H9 (cell line): ENCODE results near the gene ZNF618. TPM values are rescaled to one million over a fixed set of nuclear protein-coding genes. Genes with fewer than 3 reads are reported as not detected.

Experiments
- DNase-seq: peaks from one replicate; pipeline ENCODE4 v3.0.0-alpha.2; 2017
- H2AFZ ChIP-seq: one replicate; pipeline ENCODE4 v1.6.1; 2013; ENCODE audit warnings: mild to moderate bottlenecking, low read length, control low read depth, moderate library complexity
- H2AK5ac ChIP-seq: 2 replicates; pipeline ENCODE4 v1.6.1; 2013; ENCODE audit warnings: low read length, control low read depth, mixed read lengths; ENCODE audit not compliant: insufficient read length
- H2BK120ac ChIP-seq: one replicate; pipeline ENCODE4 v1.6.1; 2013; ENCODE audit warnings: low read depth, mild to moderate bottlenecking, low read length, control low read depth, inconsistent platforms; ENCODE audit not compliant: poor library complexity, severe bottlenecking
- H2BK12ac ChIP-seq: 2 replicates; pipeline ENCODE4 v1.6.1; 2013; ENCODE audit warnings: low read length, control low read depth, mixed read lengths, low read depth; ENCODE audit not compliant: insufficient read length
- H2BK15ac ChIP-seq: 2 replicates; pipeline ENCODE4 v1.6.1; 2013; ENCODE audit warnings: low read depth, low read length, control low read depth
- H2BK20ac ChIP-seq: one replicate; pipeline ENCODE4 v1.6.1; 2013; ENCODE audit warnings: low read depth, mild to moderate bottlenecking, low read length, control low read depth, inconsistent platforms; ENCODE audit not compliant: poor library complexity, severe bottlenecking
- H2BK5ac ChIP-seq: 2 replicates; pipeline ENCODE4 v1.6.1; 2013; ENCODE audit warnings: low read length, control low read depth, mixed read lengths; ENCODE audit not compliant: insufficient read length
- H3K14ac ChIP-seq: 2 replicates; pipeline ENCODE4 v1.6.1; 2013; ENCODE audit warnings: low read length, control low read depth; ENCODE audit not compliant: insufficient read depth
- H3K18ac ChIP-seq: 2 replicates; pipeline ENCODE4 v1.6.1; 2013; ENCODE audit warnings: low read depth, mild to moderate bottlenecking, mixed read lengths, low read length, control low read depth; ENCODE audit not compliant: insufficient read length
- H3K23ac ChIP-seq: 2 replicates; pipeline ENCODE4 v1.6.1; 2013; ENCODE audit warnings: low read length, control low read depth, mixed read lengths, low read depth; ENCODE audit not compliant: insufficient read length
- H3K23me2 ChIP-seq: 2 replicates; pipeline ENCODE4 v1.6.1; 2013; ENCODE audit warnings: low read depth, mild to moderate bottlenecking, mixed read lengths, low read length, control low read depth; ENCODE audit not compliant: insufficient read length, poor library complexity, severe bottlenecking
- H3K27ac ChIP-seq: 2 replicates; pipeline ENCODE4 v1.5.1; 2013; ENCODE audit warnings: low read length, control low read depth, mixed read lengths, low read depth; ENCODE audit not compliant: insufficient read length
- H3K27me3 ChIP-seq: 2 replicates; pipeline ENCODE4 v1.6.1; 2013; ENCODE audit warnings: low read length, control low read depth, inconsistent platforms; ENCODE audit not compliant: insufficient read depth
- H3K4ac ChIP-seq: 2 replicates; pipeline ENCODE4 v1.6.1; 2013; ENCODE audit warnings: low read depth, mild to moderate bottlenecking, control low read depth, inconsistent platforms, low read length, moderate library complexity
- H3K4me1 ChIP-seq: 2 replicates; pipeline ENCODE4 v1.6.1; 2013; ENCODE audit warnings: low read length, control low read depth, inconsistent platforms; ENCODE audit not compliant: insufficient read depth
- H3K4me2 ChIP-seq: 2 replicates; pipeline ENCODE4 v1.6.1; 2013; ENCODE audit warnings: low read length, control low read depth, mixed read lengths; ENCODE audit not compliant: insufficient read length, insufficient read depth
- H3K56ac ChIP-seq: 2 replicates; pipeline ENCODE4 v1.6.1; 2013; ENCODE audit warnings: low read depth, mild to moderate bottlenecking, mixed read lengths, low read length, control low read depth; ENCODE audit not compliant: insufficient read length
- H3K79me1 ChIP-seq: 2 replicates; pipeline ENCODE4 v1.6.1; 2013; ENCODE audit warnings: low read depth, mild to moderate bottlenecking, moderate library complexity, low read length, control low read depth, inconsistent platforms; ENCODE audit not compliant: insufficient read depth, poor library complexity, severe bottlenecking
- H3K79me2 ChIP-seq: 2 replicates; pipeline ENCODE4 v1.6.1; 2013; ENCODE audit warnings: low read length, control low read depth, inconsistent platforms; ENCODE audit not compliant: insufficient read depth
- H3K9ac ChIP-seq: 2 replicates; pipeline ENCODE4 v1.6.1; 2013; ENCODE audit warnings: low read length, control low read depth, mixed read lengths; ENCODE audit not compliant: insufficient read length; ENCODE audit errors: extremely low read depth
- H3K9me3 ChIP-seq: one replicate; pipeline ENCODE4 v1.6.1; 2013; ENCODE audit warnings: low read depth, low read length, inconsistent platforms; ENCODE audit not compliant: control insufficient read depth
- H3T11ph ChIP-seq: one replicate; pipeline ENCODE4 v1.6.1; 2013; ENCODE audit warnings: mild to moderate bottlenecking, low read length, control low read depth, inconsistent platforms
- H4K20me1 ChIP-seq: one replicate; pipeline ENCODE4 v1.6.1; 2013; ENCODE audit not compliant: control insufficient read depth, insufficient read length, insufficient read depth
- H4K5ac ChIP-seq: 2 replicates; pipeline ENCODE4 v1.6.1; 2013; ENCODE audit warnings: low read depth, mild to moderate bottlenecking, mixed read lengths, low read length, control low read depth; ENCODE audit not compliant: insufficient read length
- H4K8ac ChIP-seq: replicated peaks from 2 replicates; pipeline ENCODE4 v1.6.1; 2013; ENCODE audit warnings: low read length, control low read depth, mixed read lengths, low read depth; ENCODE audit not compliant: insufficient read length
- H4K91ac ChIP-seq: 2 replicates; pipeline ENCODE4 v1.6.1; 2013; ENCODE audit warnings: low read depth, mild to moderate bottlenecking, moderate library complexity, mixed read lengths, low read length, control low read depth; ENCODE audit not compliant: insufficient read length
- H3K27ac Mint-ChIP-seq, 3 experiments: 2 replicates in 2 of 3; 3 replicates in 1 of 3; pipeline ENCODE4 v1.8.0; 2020 to 2021; ENCODE audit warnings: mixed read lengths in 3 of 3, mild to moderate bottlenecking in 1 of 3, moderate library complexity in 1 of 3
- H3K27me3 Mint-ChIP-seq: 2 replicates; pipeline ENCODE4 v1.8.0; 2021; ENCODE audit warnings: low read depth, mild to moderate bottlenecking, moderate library complexity, mixed read lengths
- H3K36me3 Mint-ChIP-seq, 3 experiments: 2 replicates in 2 of 3; 3 replicates in 1 of 3; pipeline ENCODE4 v1.8.0; 2020 to 2021; ENCODE audit warnings: low read depth in 3 of 3, mixed read lengths in 3 of 3; ENCODE audit not compliant: insufficient read depth in 1 of 3
- H3K4me1 Mint-ChIP-seq, 2 experiments: 2 replicates each; pipeline ENCODE4 v1.8.0; 2020; ENCODE audit warnings: mixed read lengths in 2 of 2
- H3K4me3 Mint-ChIP-seq, 2 experiments: 2 replicates in 1 of 2; 3 replicates in 1 of 2; pipeline ENCODE4 v1.8.0; 2020 to 2021; ENCODE audit warnings: mild to moderate bottlenecking in 2 of 2, mixed read lengths in 2 of 2, moderate library complexity in 1 of 2
- H3K9me3 Mint-ChIP-seq, 2 experiments: 2 replicates in 1 of 2; 3 replicates in 1 of 2; pipeline ENCODE4 v1.8.0; 2020; ENCODE audit warnings: mild to moderate bottlenecking in 2 of 2, mixed read lengths in 2 of 2, moderate library complexity in 1 of 2
- whole genome bisulfite sequencing: extraction: QIAGEN DNeasy Blood & Tissue Kit; methylation state at CpG from one replicate; pipeline ENCODE4 v1.1.7; 2013; ENCODE audit warnings: missing lambda C conversion rate, low lambda C conversion rate, mixed read lengths; ENCODE audit not compliant: insufficient read length; ENCODE audit errors: extremely low coverage; 5-methylcytosine and 5-hydroxymethylcytosine counted together
- total RNA-seq: library from RNA; stranded (reverse); gene quantifications from 2 replicates; pipeline ENCODE4 v1.2.1, GENCODE V29; 2021
- TF ChIP-seq, protein P1 (sequence below): fragments of 200-600 bp; sonication (generic); conservative IDR thresholded peaks from 3 replicates; pipeline ENCODE4 v1.8.0; 2021; ENCODE audit warnings: antibody characterized with exemption, mild to moderate bottlenecking

Gene ZNF618
- total RNA-seq, 1 experiment from 2014 or later: 13.6 TPM

DNA sequence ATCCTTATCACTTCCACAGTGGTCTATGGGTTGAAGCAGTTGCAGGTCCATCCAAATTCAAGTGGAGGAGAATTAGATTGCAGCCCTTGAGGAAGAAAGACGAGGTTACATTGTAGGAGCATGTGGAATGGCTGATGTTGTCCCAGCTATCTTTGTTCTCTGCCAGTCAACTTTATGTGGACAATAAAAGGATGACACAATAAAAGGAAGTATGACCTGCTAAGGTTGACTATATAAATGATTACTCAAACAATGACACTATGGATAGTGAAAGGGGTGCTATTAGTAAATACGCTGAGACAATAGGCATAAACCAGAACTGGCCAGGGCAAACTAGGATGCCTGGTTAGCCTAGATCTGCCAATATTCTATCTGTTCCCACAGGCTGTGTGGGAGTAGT, 12.8 kb upstream of the ZNF618 start:
- TF ChIP-seq, protein P1, sequence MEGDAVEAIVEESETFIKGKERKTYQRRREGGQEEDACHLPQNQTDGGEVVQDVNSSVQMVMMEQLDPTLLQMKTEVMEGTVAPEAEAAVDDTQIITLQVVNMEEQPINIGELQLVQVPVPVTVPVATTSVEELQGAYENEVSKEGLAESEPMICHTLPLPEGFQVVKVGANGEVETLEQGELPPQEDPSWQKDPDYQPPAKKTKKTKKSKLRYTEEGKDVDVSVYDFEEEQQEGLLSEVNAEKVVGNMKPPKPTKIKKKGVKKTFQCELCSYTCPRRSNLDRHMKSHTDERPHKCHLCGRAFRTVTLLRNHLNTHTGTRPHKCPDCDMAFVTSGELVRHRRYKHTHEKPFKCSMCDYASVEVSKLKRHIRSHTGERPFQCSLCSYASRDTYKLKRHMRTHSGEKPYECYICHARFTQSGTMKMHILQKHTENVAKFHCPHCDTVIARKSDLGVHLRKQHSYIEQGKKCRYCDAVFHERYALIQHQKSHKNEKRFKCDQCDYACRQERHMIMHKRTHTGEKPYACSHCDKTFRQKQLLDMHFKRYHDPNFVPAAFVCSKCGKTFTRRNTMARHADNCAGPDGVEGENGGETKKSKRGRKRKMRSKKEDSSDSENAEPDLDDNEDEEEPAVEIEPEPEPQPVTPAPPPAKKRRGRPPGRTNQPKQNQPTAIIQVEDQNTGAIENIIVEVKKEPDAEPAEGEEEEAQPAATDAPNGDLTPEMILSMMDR: no peak
- H2AK5ac ChIP-seq: no peak overlapping the region
- no peak overlapping the region for H3K9ac ChIP-seq
- H2AFZ ChIP-seq: no peak overlapping the region
- H3K4me1 Mint-ChIP-seq: peaks cover 6% of the 10 kb centered on the region in 2 experiments
- no peak overlapping the region for H2BK120ac ChIP-seq
- no peak overlapping the region for H2BK20ac ChIP-seq
- H3K27ac Mint-ChIP-seq: no peak overlapping the region
- peaks cover 13% of the 10 kb centered on the region for H3K27me3 Mint-ChIP-seq
- no peak overlapping the region for H4K91ac ChIP-seq
- no peaks in the 10 kb centered on the region for H4K20me1 ChIP-seq
- no peaks in the 10 kb centered on the region for H3K4me1 ChIP-seq
- no peak overlapping the region for H4K5ac ChIP-seq
- no peak overlapping the region for H3K27ac ChIP-seq
- no peak overlapping the region for H3K56ac ChIP-seq
- no peak overlapping the region for H3K23ac ChIP-seq
- no peak overlapping the region for H3K14ac ChIP-seq
- no peak overlapping the region for H4K8ac ChIP-seq
- H3K23me2 ChIP-seq: no peaks in the 10 kb centered on the region
- no peaks in the 10 kb centered on the region for H3K9me3 ChIP-seq
- no peaks in the 10 kb centered on the region for H3K79me2 ChIP-seq
- H3K4me2 ChIP-seq: no peak overlapping the region
- no peak overlapping the region for H3T11ph ChIP-seq
- 0 out of 5 replicates have a peak, but pooled peaks cover 0 to 2% of the 10 kb centered on the region in 2 experiments for H3K9me3 Mint-ChIP-seq
- DNase-seq: no peak
- WGBS: no CpG with 5 or more reads among the region's 2 CpGs
- no peaks in the 10 kb centered on the region; a peak in 1 of 7 replicates for H3K36me3 Mint-ChIP-seq
- H2BK12ac ChIP-seq: no peak overlapping the region
- no peak overlapping the region for H3K18ac ChIP-seq
- no peaks in the 10 kb centered on the region for H3K79me1 ChIP-seq
- no peak overlapping the region for H3K4me3 Mint-ChIP-seq
- H3K4ac ChIP-seq: no peak overlapping the region
- H3K27me3 ChIP-seq: no peaks in the 10 kb centered on the region
- no peak overlapping the region for H2BK15ac ChIP-seq
- no peak overlapping the region for H2BK5ac ChIP-seq
